Measurements from ENCODE around the gene YPEL3.

The YPEL3 gene

GRCh38 chr16:30046178-30046577 is 49.8 kb downstream of the YPEL3 start:
- DNase-seq (ENCODE audit: low spot score): no peak
